Peyer's patch (tissue), 4 donors: ENCODE measurements around the gene TMEM53.

Experiments used
- POLR2A ChIP-seq, 2 donors: fragments of 450-650 bp; IDR thresholded peaks; one replicate each; pipeline ENCODE4 v1.5.1; 2017; ENCODE audit warnings: antibody characterized with exemption in 2 of 2, mild to moderate bottlenecking in 2 of 2, moderate library complexity in 2 of 2
- TF ChIP-seq, protein P1 (sequence below), 6 experiments: fragments of 450-650 bp in 4 of 6; fragments of 200-600 bp in 2 of 6; sonication (generic) in 1 of 6; IDR thresholded peaks; one replicate each; pipeline ENCODE4 v1.5.1; 2017 to 2019; ENCODE audit warnings: antibody characterized with exemption in 6 of 6, mild to moderate bottlenecking in 3 of 6, moderate library complexity in 1 of 6

DNA sequence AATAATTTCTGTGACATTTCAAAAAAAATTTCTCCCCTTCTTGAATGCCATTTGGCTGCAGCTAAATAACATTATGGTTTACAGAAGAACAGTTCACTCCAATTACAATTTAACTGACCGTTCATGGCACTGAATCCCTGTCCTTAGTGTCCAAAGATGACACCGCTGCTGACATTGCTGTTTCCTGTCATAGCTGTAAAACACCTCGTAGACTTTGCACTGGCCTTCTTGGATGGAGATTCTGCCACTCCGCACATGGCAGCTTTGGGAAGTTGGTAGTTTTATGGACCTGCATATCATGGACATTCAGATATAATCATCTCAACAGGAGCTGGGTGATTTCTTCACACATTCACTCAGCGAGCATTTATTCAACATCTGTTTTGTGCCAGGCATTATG, 5.2 kb upstream of the TMEM53 start:
- TF ChIP-seq, protein P1, sequence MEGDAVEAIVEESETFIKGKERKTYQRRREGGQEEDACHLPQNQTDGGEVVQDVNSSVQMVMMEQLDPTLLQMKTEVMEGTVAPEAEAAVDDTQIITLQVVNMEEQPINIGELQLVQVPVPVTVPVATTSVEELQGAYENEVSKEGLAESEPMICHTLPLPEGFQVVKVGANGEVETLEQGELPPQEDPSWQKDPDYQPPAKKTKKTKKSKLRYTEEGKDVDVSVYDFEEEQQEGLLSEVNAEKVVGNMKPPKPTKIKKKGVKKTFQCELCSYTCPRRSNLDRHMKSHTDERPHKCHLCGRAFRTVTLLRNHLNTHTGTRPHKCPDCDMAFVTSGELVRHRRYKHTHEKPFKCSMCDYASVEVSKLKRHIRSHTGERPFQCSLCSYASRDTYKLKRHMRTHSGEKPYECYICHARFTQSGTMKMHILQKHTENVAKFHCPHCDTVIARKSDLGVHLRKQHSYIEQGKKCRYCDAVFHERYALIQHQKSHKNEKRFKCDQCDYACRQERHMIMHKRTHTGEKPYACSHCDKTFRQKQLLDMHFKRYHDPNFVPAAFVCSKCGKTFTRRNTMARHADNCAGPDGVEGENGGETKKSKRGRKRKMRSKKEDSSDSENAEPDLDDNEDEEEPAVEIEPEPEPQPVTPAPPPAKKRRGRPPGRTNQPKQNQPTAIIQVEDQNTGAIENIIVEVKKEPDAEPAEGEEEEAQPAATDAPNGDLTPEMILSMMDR (IDR thresholded peaks at IDR 0.05), result no peak
- TF ChIP-seq POLR2A (IDR thresholded peaks at IDR 0.05), result no peak
